VCaP (cell line): ENCODE measurements around the gene KCTD20.

Experiments used
- H3K27ac ChIP-seq: fragments of 450-650 bp; 2 replicates; pipeline ENCODE4 v1.5.1; 2017
- TF ChIP-seq, protein P1 (sequence below): fragments of 450-650 bp; conservative IDR thresholded peaks from 2 replicates; pipeline ENCODE4 v1.5.1; 2017; ENCODE audit warnings: mild to moderate bottlenecking, moderate library complexity

KCTD20 gene

GRCh38 chr6:36418558-36418957 lies 24.2 kb upstream of the KCTD20 start:
- TF ChIP-seq, protein P1, sequence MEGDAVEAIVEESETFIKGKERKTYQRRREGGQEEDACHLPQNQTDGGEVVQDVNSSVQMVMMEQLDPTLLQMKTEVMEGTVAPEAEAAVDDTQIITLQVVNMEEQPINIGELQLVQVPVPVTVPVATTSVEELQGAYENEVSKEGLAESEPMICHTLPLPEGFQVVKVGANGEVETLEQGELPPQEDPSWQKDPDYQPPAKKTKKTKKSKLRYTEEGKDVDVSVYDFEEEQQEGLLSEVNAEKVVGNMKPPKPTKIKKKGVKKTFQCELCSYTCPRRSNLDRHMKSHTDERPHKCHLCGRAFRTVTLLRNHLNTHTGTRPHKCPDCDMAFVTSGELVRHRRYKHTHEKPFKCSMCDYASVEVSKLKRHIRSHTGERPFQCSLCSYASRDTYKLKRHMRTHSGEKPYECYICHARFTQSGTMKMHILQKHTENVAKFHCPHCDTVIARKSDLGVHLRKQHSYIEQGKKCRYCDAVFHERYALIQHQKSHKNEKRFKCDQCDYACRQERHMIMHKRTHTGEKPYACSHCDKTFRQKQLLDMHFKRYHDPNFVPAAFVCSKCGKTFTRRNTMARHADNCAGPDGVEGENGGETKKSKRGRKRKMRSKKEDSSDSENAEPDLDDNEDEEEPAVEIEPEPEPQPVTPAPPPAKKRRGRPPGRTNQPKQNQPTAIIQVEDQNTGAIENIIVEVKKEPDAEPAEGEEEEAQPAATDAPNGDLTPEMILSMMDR = no peak
- no peak overlapping the region for H3K27ac ChIP-seq

- TF ChIP-seq, protein P1 = no peak
- no peak overlapping the region for H3K27ac ChIP-seq
Measured at GRCh38 chr6:36419310-36419709, 23.5 kb upstream of the KCTD20 start.

GRCh38 chr6:36422714-36423100 lies 20.1 kb upstream of the KCTD20 start:
- H3K27ac ChIP-seq = peak overlapping the region; percentile 69
- TF ChIP-seq, protein P1 = no peak

DNA sequence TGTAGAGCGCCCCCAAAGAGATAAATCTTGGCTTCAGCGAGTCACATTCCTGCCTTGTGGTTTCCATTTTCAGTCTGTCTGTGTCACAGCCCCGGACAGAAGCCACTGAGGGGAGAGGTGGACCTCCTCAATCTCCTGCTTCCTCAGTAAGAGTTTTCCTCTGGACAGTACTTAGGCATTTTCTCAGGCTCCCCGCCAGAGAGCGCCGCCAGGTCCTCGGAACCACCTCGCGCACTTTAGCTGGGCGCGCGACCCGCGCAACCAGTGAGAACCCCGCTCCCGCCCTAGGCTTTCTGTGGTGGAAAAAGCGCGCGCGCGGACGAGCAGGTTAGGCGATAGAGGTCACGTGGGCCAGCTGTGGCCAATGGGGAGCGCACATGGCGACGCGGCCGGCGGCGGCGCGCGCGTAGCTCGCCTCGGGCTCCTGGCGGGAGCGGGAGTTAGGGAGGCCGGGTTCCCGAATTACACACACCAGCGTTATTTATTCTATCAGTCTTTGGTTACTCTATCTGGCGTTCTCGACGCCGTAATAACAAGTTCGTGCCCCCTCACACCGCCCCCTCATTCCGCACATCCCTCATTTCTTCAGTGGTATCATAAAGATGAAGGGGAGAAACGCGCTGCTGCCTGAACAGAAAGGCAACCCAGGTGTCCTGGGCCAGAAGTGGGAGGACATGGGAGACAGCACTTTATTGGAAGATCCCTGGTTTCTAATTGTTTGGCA lies 19.5 kb upstream of the KCTD20 start:
- TF ChIP-seq, protein P1 = peak; percentile 78
- peak overlapping the region; percentile 69 for H3K27ac ChIP-seq

GRCh38 chr6:36426622-36427021 lies 16.2 kb upstream of the KCTD20 start:
- TF ChIP-seq, protein P1 = no peak
- no peak overlapping the region for H3K27ac ChIP-seq

DNA sequence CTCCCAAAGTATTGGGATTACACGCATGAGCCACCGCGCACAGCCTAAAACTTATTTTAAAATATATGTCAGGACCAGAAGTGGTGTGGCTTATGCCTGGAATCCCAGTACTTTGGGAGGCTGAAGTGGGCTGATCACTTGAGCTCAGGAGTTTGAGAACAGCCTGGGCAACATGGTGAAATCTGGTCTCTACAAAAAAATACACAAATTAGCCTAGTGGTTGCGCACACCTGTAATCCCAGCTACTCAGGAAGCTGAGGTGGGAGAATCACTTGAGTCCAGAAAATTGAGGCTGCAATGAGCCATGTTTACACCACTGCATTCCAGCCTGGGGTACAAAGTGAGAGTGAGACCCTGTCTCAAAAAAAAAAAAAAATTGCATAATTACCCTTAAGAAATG lies 13.9 kb upstream of the KCTD20 start:
- TF ChIP-seq, protein P1 = peak; percentile 16; the same call in 1 of the 2 replicates
- H3K27ac ChIP-seq = no peak overlapping the region

GRCh38 chr6:36430351-36430750 lies 12.4 kb upstream of the KCTD20 start:
- no peak overlapping the region for H3K27ac ChIP-seq
- TF ChIP-seq, protein P1 = no peak
